GM21737 (cell line): ENCODE results near the gene FXYD3.
"Not testable (repeated sequence)": the region's sequence is repeated elsewhere in the genome, so short reads cannot be mapped to it uniquely, and the experiment has no call there.

Experiments used
- ATAC-seq: cut with Tn5 transposase; IDR thresholded peaks from one replicate; pipeline ENCODE4 v1.9.1; 2021; ENCODE audit warnings: mild to moderate bottlenecking, moderate library complexity; ENCODE audit not compliant: unreplicated experiment

Gene FXYD3

DNA sequence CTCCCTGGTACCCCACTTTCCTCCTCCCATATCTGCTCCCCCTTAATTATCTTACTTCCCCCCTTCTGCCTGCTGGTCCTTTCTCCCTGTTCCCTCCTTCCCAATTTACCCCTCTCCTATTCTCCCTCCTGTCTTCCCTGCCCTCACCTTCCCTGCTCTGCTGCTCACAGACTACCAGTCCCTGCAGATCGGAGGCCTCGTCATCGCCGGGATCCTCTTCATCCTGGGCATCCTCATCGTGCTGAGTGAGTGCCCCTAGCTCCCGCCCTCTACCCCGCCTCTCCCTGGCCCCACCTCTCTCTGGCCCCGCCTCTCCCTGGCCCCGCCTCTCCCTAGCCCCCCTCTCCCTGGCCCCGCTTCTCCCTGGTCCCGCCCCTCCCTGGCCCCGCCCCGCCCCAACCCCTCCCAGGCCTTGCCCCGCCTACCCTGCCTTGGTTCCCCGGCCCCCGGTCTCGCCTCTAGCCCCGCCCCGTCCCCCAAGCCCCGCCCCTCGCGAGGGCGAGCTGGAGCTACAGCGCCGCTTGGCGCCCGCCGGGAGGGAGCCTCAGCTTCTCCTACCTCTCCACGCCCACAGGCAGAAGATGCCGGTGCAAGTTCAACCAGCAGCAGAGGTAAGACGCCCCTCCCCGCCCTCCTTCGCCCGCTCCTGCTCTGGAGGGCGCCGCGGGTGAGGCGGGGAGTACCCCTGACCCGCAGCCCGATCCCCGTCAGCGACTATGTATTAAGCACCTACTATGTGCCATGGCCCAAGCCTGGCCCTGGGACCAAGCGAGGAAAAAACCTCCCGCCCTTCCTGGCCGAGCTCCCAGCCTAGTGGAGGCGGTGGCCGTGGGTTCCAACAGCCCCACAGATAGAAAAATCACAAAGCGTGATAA lies 25.6 kb downstream of the FXYD3 start:
- ATAC-seq: peak; percentile 56

DNA sequence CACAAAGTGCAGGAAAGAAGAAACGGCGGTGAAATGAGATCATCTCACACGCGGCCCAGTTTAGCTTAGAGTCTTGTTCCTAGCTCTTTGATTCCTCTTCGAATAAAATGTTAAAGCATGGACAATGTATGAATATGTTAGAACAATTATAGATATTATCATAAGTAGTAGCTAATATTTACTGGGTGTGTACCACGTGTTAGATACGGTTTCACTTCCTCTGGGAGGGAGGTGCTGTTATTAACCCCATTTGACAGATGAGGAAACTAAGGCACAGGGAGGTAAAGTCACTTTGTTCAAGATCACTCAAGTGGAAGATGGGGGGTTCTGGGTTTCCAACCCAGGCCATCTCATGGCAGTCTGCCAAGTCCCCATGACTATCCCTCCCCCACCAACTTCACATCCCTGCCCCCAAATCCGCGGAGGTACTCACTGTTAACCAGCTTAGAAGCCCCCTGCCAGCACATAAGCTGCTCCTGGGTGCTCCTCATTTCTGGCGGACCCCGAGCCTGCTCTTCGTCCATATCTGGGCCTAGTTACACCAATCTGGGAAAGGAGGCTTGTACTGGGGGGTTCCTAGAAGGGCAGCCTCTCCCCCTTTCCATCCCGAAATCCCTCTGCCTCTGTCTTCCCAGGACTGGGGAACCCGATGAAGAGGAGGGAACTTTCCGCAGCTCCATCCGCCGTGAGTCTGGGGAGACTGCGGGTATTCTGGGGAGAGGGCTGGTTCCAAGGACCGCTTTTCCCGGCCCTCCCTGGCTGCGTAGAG lies 26.4 kb downstream of the FXYD3 start:
- ATAC-seq: no peak

DNA sequence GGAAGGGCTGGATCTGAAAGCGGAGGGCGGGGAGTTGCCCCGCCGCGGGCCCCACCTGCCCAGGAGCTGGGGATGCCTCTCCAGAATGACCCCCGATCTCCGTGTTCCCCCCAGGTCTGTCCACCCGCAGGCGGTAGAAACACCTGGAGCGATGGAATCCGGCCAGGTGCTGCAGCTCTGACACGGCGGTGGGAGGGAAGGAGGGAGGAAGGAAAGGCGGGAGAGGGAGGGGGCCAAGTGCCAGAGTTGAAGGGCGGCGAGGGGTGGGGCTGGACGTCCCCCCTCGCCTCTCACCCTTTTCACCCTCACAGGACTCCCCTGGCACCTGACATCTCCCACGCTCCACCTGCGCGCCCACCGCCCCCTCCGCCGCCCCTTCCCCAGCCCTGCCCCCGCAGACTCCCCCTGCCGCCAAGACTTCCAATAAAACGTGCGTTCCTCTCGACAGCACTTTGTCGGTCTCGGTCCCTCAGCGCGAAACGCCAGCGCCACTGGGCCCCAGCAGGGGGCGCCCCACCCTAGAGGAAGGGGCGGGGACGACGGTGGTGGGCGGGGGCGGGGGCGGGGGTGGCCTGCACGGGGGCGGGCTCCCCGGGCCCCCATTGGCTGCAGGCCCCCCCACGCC lies 27.1 kb downstream of the FXYD3 start:
- ATAC-seq: no peak

DNA sequence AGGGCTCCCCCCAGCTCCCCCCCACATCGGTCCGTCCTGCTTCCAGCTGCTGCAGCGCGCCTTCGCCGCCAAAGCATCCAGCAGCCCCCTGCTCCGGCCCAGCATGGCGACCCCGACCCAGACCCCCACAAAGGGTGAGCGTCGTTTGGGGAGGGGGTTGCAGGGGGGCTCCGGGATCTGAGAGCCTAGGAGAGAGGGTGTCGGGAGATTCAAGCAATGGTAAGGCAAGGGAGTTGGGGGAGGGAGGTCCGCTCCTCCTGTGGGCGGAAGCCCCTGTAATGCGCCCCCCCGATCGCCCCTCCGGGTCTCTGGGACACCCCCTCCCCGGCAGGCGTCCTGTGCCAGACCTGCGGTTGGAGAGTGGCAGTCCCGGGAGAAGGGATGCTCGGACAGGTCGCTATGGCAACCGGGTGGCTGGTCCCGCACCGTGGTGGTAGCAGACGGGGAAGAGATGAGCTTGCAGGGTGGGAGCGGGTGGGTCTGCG lies 27.6 kb downstream of the FXYD3 start, which contains the start of gene FXYD7:
TSS of gene FXYD7 (plus strand) at position 25 of the 485 bp plus-strand sequence. CDS start at position 104, 79 bp downstream.
- ATAC-seq: no peak

DNA sequence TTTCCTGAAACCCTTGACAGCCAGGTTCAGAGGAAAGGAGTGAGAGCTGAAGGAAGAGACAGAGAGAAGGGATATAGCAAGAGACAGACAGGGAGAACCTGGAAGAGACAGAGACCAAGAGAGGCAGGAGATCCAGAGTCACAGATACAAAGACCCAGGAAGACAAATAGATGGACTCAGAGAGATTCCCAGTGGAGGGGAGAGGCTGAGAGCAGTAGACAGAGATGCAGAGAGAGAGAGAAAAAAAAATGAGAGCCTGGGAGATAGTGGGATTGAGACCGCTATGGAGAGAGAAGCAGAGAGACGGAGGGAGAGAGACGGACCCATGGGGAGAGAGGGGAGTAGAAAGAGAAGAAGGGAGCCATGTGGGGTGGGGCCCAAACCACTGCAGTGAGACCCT lies 28.2 kb downstream of the FXYD3 start:
- ATAC-seq: no peak

DNA sequence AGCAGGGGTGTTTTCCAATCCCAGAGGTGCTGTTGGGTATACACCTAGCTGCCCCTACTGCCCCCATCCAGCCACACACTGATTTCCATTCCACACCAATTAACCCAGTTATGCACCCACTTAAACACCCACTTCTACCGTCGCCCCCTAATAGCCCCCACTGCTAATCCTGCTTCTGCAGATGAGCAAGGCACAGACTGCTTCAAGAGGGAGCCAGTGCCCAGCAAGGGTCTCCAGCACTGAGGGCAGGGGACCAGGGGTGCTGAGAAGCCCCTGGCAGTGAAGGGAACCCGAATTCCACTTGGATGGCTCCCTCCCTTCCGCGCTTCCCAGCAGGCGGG lies 28.6 kb downstream of the FXYD3 start:
- no peak for ATAC-seq

DNA sequence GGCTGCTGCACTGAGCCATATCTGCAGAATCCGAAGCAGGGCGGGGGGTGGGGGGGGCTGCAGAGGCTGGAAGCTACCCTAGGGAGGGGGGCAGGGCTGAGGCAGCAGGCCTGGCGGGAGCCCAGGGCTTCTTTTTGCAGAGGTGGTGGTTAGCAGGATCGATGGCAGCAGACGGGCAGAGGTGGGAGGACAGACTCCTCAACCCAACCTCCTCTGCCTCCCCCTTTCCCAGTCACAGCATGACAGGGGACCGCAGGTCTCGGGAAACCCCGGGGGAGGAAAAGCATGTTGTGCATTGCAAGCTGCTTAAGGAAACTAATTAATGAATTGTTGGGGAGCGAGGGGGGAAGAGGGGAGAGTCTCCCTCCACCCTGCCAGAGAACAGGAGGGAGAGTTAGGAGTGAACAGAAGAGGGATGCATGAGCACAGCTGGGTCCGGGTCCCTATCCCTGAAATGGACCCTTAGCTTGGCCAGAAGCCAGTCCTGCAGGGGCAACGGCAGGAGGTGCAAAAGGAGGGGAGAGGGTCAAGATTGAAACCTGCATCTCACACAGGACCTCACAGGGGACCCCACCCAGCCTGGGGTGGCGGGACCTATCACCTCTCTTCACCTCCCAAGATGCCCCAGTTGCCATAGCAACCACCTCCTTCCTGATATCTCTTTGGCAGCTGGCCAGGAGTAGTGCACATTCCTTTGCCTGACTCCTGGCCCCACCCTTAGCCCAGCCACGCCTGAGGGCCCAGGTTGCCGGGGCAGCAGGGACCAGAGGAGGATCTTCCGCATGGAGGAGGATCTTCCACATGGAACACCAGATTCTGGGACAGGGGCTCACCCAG lies 29.2 kb downstream of the FXYD3 start:
- no peak for ATAC-seq

DNA sequence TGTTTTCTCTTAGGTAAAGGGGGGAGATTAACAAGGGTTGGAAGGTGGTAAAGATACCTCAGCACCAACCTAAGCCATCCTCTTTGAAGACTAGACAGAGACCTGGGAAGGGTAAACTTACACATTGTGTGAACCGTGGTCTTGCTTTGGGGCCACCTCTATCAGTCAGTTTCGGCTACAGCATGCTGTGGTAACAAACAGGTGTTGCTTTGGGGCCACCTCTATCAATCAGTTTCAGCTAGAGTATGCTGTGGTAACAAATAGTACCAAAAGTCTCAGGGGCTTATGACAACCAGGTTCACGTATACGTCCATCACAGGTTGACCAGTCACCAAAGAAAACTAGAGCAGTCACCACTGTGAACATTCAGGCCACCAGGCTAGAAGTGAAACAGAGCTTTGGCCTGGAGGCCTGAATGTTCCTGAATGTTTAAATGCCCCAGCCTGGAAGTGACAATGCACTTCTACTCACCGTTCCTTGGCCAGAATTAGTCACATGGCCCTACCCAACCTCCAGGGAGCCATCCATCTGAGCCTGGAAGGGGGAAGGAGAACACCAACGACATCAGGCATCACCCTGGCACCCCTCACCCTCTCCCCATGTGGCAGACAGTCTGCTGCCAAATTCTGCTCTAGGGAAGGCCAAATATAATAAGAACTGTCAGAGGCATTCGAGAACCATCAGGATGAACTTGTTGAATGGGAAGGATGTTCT lies 31.3 kb downstream of the FXYD3 start:
- ATAC-seq: no peak

DNA sequence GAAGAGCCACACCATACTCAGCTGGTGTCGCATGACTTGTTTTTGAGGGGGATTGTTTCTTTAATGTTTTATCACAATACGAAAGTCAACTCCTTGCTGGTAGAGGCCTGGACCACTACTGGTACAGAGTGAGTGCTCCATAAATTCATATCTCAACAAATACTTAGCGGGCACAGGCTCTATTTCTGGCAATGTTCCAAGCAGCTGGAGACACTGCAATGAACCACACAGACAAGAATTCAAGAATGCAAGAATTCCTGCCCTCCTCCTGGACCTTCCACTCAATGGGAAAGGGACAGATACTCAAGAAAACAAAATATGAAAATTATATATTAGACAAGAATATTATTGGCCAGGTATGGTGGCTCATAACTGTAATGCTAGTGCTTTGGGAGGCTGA lies 33.8 kb downstream of the FXYD3 start:
- no peak for ATAC-seq

DNA sequence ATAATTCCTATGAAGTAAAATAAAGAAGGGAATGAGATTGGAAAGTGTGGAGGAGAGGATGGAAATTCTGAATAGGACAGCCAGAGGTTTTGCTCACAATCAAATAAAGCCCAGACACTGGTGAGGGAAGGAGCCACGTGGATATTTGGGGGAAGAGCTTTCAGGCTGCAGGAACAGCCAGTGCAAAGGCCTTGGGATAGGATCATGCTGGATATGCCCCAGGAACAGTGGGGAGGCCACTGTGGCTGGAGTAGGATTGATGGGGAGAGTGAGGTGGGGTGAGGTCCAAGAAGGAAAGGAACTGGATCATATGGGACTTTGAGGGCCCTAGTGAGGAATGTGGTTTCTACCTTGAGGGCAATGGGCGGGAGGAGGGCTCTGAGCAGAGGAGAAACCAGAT lies 34.8 kb downstream of the FXYD3 start:
- no peak for ATAC-seq

DNA sequence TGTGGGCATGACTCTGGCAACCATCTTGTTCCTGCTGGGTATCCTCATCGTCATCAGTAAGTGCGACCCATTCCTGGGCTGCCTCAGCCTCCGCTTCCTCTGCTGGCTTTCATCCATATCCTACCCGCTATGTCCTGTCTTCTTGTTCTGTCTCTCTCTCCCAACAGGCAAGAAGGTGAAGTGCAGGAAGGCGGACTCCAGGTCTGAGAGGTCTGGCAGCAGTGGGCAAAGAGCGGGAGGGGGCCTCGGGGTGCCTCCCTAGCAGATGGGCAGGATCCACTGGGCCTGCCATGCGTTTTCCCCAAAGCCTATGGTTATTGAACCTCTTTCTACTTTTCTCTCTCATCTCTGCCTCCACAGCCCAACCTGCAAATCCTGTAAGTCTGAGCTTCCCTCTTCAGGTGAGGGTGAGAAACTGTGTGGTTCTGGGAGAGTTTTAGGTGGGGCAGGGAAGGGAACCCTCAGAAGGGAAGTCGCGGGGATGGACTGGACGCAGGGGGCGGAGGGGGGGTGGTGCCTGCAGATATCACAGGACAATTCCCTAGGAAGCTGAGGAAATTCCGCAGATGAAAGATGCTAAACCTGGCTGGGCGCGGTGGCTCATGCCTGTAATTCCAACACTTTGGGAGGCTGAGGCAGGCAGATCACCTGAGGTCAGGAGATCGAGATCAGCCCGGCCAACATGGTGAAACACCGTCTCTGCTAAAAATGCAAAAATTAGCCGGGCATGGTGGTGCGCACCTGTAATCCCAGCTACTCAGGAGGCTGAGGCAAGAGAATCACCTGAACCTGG lies 35.8 kb downstream of the FXYD3 start:
- ATAC-seq: no peak

DNA sequence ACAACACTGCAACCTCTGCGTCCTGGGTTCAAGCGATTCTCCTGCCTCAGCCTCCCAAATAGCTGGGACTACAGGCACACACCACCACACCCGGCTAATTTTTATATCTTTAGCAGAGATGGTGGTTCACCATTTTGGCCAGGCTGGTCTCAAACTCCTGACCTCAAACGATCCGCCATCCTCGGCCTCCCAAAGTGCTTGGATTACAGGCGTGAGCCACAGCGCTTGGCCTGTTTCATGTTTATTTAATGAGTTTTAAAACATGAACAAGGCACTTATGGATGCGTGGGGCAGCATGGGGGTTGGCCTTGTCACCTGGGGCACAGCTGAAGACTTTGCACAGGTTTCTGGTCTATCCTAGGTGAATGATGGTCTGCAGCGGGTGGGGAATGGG lies 37.5 kb downstream of the FXYD3 start:
- not testable (repeated sequence) for ATAC-seq

DNA sequence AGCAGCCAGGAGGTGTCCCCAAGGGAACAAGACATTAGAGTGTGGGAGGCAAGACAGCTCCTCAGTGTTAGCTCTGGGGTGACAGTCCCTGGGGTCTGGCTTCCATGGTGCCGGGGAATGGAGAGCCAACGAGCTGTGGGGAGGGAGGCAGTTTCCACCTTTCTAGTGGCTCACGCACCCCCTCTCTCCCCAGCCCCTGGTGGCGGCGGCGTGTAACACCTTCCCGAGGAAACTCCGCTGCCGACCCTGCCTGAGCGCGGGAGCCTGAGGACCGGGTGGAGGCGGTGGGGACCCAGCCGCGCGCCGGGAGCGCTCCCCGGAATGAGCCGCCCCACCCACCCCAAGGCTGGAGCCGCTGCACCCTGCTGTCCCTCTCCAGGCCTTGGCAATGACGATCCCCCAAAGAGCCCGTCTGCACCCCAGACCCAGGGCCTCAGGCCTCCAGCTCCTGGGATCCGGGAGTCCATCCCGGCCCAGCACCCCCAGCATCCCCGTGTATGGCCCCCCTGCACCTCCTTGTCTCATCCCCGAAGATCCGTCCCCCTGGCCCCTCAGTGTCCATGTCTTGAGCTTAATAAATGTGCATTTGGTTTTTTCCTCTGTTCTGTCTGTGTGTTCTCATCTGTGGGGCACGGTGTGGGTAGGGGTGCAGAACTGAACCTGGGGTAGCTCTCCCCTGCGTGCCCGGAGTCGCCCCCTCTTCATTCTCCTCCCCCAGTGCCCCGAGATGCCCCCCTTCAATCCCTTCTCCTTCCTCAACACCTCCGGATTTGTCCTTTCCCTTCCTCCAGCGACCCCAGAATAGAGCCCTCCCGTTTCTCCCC lies 38.3 kb downstream of the FXYD3 start:
- no peak for ATAC-seq

DNA sequence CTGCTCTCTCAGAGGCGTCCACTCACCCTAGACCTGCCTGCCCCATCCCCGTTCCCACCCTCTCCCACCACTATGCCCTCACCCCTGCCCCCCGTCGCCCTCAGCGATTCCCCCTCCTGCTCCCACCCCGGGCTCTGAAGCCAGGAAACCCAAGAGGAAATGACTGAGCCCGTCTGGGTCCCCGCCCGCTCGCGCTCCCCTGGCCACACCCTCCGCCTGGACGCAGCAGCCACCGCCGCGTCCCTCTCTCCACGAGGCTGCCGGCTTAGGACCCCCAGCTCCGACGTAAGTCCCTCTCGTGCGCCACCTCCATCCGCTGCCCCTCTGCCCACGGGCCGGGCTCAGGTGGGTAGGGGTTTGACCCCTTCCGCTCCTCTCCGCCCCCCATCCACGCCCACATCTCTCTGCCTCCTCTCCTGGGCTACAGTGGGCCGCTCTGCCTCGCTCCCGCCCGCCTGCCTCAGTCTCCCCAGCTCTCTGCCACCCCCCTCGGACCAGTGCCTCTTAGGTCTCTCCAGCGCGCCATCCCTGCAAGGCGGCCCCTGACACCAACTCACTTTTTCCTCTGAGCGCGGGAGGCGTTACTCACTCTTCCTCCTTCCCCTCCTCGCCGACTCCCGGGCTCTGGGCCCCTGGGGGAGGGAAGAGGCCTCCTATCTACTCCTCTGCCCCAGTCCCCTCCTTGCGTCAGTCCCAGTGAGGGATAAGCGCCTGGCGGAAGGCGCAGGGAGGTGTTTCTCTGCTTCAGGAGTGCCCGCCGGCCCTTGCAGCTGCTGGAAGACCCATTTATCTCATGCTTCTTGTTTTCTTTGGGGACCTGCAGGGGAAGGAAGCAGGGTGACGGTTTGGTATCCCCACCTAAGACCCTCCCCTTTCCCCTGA lies 39.1 kb downstream of the FXYD3 start, which contains the start of gene FXYD5:
TSS of gene FXYD5 (plus strand) at position 211 of the 882 bp plus-strand sequence. CDS start 816 bp downstream, outside the sequence.
- no peak for ATAC-seq

DNA sequence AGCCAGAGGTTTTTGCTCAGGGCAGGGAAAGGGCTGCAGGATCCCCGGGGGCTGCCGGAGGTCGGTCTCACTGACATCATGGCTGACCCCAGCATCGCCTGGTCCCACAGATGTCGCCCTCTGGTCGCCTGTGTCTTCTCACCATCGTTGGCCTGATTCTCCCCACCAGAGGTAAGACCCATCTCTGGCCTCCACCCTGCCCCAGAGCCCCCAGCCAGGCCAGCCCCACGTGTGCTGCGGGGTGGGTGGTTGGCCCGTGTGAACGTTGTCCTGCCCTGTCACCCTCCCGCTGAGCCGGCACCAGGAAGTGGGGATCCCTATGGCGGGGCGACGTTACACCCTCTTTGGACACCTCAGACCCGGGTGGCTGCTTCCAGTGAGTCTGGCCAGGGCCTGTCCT lies 39.8 kb downstream of the FXYD3 start:
- ATAC-seq: no peak

DNA sequence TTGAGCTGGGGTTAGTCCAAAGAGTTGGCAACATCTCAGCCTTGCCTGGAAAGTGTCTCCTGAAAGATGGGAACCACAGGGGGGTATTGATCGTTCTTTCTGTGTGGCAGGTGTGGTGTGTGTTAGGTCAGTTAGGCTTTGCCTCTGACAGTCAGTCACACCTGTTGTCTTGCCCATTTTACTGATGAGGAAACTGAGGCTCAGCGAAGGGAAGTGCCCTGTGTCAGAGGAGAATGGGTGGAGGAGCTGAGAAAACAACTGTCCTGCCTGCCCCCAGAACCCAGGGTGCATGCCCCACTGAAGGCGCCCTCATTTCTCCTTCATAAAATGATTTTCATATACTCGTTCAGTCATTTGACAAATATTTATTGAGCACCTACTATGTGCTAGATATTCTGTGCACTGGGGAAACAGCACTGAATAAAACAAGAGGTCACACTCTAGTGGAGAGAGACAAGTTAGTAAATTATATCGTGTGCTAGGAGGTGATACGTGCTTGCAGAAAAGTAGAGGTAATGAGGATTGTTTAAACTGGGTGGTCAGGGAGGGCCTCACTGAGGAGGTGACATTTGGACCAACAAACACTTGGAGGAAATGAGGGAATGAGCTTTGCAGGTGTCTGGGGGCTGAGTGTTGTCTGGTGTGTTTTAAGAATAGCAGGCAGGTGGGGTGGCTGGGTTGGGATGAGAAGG lies 40.5 kb downstream of the FXYD3 start:
- no peak for ATAC-seq

DNA sequence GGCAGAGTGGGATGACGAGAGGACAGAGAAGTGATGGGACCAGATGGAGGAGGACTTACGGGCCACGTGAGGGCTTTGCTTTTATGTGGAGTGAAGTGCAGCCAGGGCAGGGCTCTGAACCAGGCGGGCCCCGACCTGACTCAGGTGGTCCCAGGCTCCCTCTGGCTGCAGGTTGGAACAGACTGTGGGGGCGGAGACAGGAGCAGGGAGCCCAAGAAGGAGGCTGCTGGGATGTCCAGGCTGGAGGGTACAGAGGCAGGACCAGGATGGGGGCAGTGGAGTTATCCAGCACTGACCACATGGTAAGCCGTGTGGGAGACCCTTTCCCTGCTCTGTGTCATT lies 41.0 kb downstream of the FXYD3 start:
- no peak for ATAC-seq
